RWPE1 (cell line): Measurements from ENCODE around the gene CPM.

ENCODE experiments used
- CTCF ChIA-PET: fragments of 350-600 bp; sonication (Branson Sonifier 250); formaldehyde crosslinking; extraction: SDS; loops from one replicate; lab custom pipeline; 2021; lab: Yijun Ruan, JAX
- POLR2A ChIA-PET: fragments of 400-600 bp; formaldehyde crosslinking; extraction: SDS; loops from one replicate; lab custom pipeline; 2020; ENCODE audit warnings: antibody characterized with exemption; ENCODE audit not compliant: low non-redundant PET; lab: Yijun Ruan, JAX
- DNase-seq: peaks from one replicate; pipeline ENCODE4 v3.0.0; 2012; ENCODE audit warnings: low spot score
- H3K27ac ChIP-seq: fragments of 450-650 bp; 2 replicates; pipeline ENCODE4 v1.5.1; 2017
- TF ChIP-seq, protein P1 (sequence below): fragments of 450-650 bp; conservative IDR thresholded peaks from 2 replicates; pipeline ENCODE4 v1.5.1; 2017; ENCODE audit warnings: low read depth, mild to moderate bottlenecking

Gene CPM

DNA sequence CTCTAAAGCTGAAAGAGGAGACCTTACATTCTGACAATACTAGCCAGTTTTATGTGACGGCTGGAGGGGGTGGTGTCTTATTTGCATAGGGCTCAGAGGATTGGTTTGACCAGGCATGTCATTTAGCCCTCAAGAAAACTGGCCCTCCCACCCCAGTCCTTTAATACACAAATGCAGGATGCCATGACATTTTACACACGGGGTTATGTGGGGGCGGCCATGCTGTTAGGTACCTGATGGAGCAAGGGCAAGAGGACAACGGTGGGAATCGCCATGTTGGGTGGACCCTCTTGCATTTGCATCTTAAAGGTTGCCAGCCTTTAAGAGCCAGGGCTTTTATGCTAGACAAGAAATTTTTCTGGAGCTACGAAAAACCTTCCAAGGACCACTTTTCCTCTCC is 101.7 kb downstream of the CPM start:
- no peak overlapping the region for H3K27ac ChIP-seq
- TF ChIP-seq, protein P1, sequence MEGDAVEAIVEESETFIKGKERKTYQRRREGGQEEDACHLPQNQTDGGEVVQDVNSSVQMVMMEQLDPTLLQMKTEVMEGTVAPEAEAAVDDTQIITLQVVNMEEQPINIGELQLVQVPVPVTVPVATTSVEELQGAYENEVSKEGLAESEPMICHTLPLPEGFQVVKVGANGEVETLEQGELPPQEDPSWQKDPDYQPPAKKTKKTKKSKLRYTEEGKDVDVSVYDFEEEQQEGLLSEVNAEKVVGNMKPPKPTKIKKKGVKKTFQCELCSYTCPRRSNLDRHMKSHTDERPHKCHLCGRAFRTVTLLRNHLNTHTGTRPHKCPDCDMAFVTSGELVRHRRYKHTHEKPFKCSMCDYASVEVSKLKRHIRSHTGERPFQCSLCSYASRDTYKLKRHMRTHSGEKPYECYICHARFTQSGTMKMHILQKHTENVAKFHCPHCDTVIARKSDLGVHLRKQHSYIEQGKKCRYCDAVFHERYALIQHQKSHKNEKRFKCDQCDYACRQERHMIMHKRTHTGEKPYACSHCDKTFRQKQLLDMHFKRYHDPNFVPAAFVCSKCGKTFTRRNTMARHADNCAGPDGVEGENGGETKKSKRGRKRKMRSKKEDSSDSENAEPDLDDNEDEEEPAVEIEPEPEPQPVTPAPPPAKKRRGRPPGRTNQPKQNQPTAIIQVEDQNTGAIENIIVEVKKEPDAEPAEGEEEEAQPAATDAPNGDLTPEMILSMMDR, result no peak
- DNase-seq, result no peak
- POLR2A ChIA-PET, result no interaction called here
- CTCF ChIA-PET, result interaction anchor here (0.6 to 1.5 kb wide), 4 partner anchors 19 to 1887 kb away, joined by 3 to 5 read pairs (median 4); no protein-coding TSS in a partner anchor

GRCh38 chr12:68828672-68829068 is 104.3 kb downstream of the CPM start:
- ChIA-PET CTCF (no interaction called here), POLR2A (no interaction called here)
- TF ChIP-seq, protein P1, result no peak
- H3K27ac ChIP-seq, result no peak overlapping the region
- no peak for DNase-seq

DNA sequence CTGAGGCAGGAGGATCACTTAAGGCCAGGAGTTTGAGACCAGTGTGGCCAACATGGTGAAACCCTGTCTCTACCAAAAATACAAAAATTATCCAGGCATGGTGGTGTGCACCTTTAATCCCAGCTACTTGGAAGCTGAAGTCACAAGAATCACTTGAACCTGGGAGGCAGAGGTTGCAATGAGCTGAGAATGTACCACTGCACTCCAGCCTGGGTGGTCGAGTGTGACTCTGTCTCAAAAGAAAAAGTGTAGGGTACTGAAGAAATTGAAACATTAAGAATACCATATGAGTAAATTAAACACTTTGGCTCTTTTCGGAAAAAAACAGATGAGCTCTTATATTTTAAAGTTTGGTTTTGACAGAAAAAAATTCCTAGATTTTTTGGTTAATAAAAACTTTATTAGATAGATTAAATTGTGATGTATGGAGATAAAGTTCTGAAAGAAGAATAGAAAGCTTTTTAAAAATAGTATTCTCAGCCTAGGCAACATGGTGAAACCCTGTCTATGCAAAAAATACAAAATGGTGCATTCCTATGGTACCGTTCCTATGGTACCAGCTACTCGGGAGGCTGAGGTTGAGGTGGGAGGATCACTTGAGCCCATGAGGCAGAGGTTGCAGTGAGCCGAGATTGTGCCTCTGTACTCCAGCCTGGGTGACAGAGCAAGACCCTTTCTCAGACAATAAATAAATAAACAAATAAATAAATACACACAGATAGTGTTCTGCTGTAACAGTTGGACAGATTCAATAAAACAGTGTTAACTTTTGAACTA is 104.9 kb downstream of the CPM start:
- CTCF ChIA-PET, result no interaction called here
- no peak overlapping the region for H3K27ac ChIP-seq
- DNase-seq, result no peak
- TF ChIP-seq, protein P1, result no peak
- POLR2A ChIA-PET, result no interaction called here

GRCh38 chr12:68825569-68826217 is 107.3 kb downstream of the CPM start:
- TF ChIP-seq, protein P1, result no peak
- POLR2A ChIA-PET, result no interaction called here
- no peak for DNase-seq
- CTCF ChIA-PET, result no interaction called here
- H3K27ac ChIP-seq, result no peak overlapping the region

DNA sequence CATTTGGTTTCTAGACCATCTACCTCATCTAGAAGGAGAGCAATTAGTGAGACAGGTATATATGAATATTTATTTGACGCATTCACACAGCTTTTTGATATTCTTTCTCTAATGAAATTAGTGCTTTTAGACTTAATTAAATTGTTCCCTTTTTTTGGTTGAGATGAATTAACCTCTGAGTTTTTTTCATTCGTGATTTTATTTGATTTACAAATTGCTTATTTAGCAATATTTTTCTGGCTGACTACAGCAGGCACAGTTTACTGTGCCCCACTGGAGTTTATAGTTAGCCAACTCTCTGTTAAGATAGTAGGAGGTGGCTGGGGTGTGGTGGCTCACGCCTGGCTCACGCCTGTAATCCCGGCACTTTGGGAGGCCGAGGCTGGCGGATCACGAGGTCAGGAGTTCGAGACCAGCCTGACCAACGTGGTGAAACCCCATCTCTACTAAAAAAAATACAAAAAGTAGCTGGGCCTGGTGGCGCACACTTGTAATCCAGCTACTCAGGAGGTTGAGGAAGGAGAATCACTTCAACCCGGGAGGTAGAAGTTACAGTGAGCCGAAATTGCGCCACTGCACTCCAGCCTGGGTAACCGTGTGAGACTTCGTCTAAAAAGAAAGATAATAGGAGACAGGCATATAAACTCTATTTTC is 108.2 kb downstream of the CPM start:
- POLR2A ChIA-PET, result no interaction called here
- CTCF ChIA-PET, result interaction anchor here (0.7 kb wide), 1 partner anchor 133 kb away, joined by 4 read pairs; no protein-coding TSS in a partner anchor
- TF ChIP-seq, protein P1, result no peak
- H3K27ac ChIP-seq, result no peak overlapping the region
- no peak for DNase-seq

- TF ChIP-seq, protein P1, result no peak
- POLR2A ChIA-PET, result no interaction called here
- H3K27ac ChIP-seq, result no peak overlapping the region
- no peak for DNase-seq
- CTCF ChIA-PET, result interaction anchor here (0.7 kb wide), 1 partner anchor 132 kb away, joined by 4 read pairs; no protein-coding TSS in a partner anchor
These were observed 108.8 kb downstream of the CPM start for GRCh38 chr12:68824131-68824530.
